Heart left ventricle (tissue), 16 donors: ENCODE measurements around the gene MUC16. TPM values are rescaled to one million over a fixed set of nuclear protein-coding genes. Genes with fewer than 3 reads are reported as not detected.
"Not testable (repeated sequence)": the region's sequence is repeated elsewhere in the genome, so short reads cannot be mapped to it uniquely, and the experiment has no call there.

Source experiments
- ATAC-seq, 4 donors: fragments of 200-7000 bp; cut with Tn5 transposase; one replicate each; pipeline ENCODE4 v1.9.1; 2020 to 2022; ENCODE audit warnings: moderate library complexity in 4 of 4, mild to moderate bottlenecking in 3 of 4, moderate number of reproducible peaks in 1 of 4
- DNase-seq, 5 donors: peaks; one replicate each; pipeline ENCODE4 v3.0.0-alpha.2; 2020
- H3K27ac ChIP-seq, 12 donors: fragments of 200-600 bp; sonication (generic) in 4 of 12; one replicate each; pipeline versions ENCODE4 v1.5.0 to v1.8.0; 2016 to 2022; ENCODE audit warnings: mild to moderate bottlenecking in 2 of 12
- H3K27me3 ChIP-seq, 9 donors: fragments of 200-600 bp; sonication (generic) in 2 of 9; one replicate each; pipeline versions ENCODE4 v1.5.1 to v1.8.0; 2016 to 2022; ENCODE audit warnings: mild to moderate bottlenecking in 3 of 9
- H3K36me3 ChIP-seq, 9 donors: fragments of 200-600 bp; sonication (generic) in 2 of 9; one replicate each; pipeline versions ENCODE4 v1.5.0 to v1.8.0; 2018 to 2022; ENCODE audit warnings: mild to moderate bottlenecking in 2 of 9
- H3K4me1 ChIP-seq, 12 donors: fragments of 200-600 bp; sonication (generic) in 4 of 12; one replicate each; pipeline versions ENCODE4 v1.5.0 to v1.8.0; 2016 to 2022; ENCODE audit warnings: mild to moderate bottlenecking in 3 of 12
- H3K4me3 ChIP-seq, 12 donors: fragments of 200-600 bp; sonication (generic) in 4 of 12; one replicate each; pipeline versions ENCODE4 v1.5.0 to v1.8.0; 2017 to 2022; ENCODE audit warnings: mild to moderate bottlenecking in 9 of 12, moderate library complexity in 4 of 12
- H3K9me3 ChIP-seq, 12 donors: fragments of 200-600 bp; sonication (generic) in 4 of 12; one replicate each; pipeline versions ENCODE4 v1.5.0 to v1.8.0; 2016 to 2022; ENCODE audit warnings: mild to moderate bottlenecking in 1 of 12
- POLR2A ChIP-seq, 2 donors: fragments of 450-650 bp; IDR thresholded peaks; one replicate each; pipeline ENCODE4 v1.6.1; 2017; ENCODE audit warnings: antibody characterized with exemption in 2 of 2, mild to moderate bottlenecking in 2 of 2, moderate library complexity in 2 of 2
- WGBS, 4 donors: extraction: QIAGEN DNeasy Blood & Tissue Kit in 2 of 4; methylation state at CpG; one replicate each; pipeline versions ENCODE4 v1.1.5 to v1.1.7; 2013 to 2018; 5-methylcytosine and 5-hydroxymethylcytosine counted together
- intact Hi-C, 10 donors: fragments of 100-400 bp; cut with DNase I; formaldehyde crosslinking; loops; one replicate each; pipeline versions ENCODE4 v1.11.1 to v1.14.2; 2022
- long read RNA-seq, 3 donors: library from polyadenylated mRNA; unstranded; transcript quantifications; one replicate each; pipeline ENCODE4 v2.0.0, GENCODE V29; 2020 to 2021
- polyA plus RNA-seq, 2 donors: library from polyadenylated mRNA; stranded (reverse); fragments of 200-250 nt; gene quantifications; one replicate each; pipeline ENCODE4 v1.2.3, GENCODE V29; 2013
- total RNA-seq, 9 donors: library from RNA; depleted of rRNA in 2 of 9; stranded (reverse); fragments of >200 nt in 2 of 9; fragmentation: NEBNext Ultra II Directional in 3 of 9; extraction: Animal tissue kit (Norgen Biotek cat#: 25700) in 3 of 9; gene quantifications; one replicate each; pipeline versions ENCODE4 v1.1.0 to v1.2.4, GENCODE V29; 2016 to 2023
- TF ChIP-seq, protein P1 (sequence below), 12 donors: fragments of 200-600 bp; sonication (generic) in 4 of 12; IDR thresholded peaks; one replicate each; pipeline versions ENCODE4 v1.5.0 to v1.8.0; 2018 to 2022; ENCODE audit warnings: antibody characterized with exemption in 12 of 12, mild to moderate bottlenecking in 5 of 12
- donor health status: ischemic (EF 13 %, LVEDD 7.1; RV severe dilation, severe dysfunction).
- donor health status: healthy with polysubstance abuse.
- donor health status: DM: no; HTN: yes; CAD: no.
- donor health status: DM: no; HTN: no; CAD: no.
- donor health status: ischemic (EF 25% LVEDD 6.9; RV normal size, moderate dysfunction).
- donor health status: ischemic (EF 25% LVEDD 5.7; RV mildly dilated, moderate dysfunction).
- donor health status: healthy.
- donor health status: DM: yes; HTN: yes; CAD: no.
- donor health status: ischemic (EF 35%, LVEDD 5.7; RV mildly dilated, moderate dysfunction).
- donor health status: nonischemic (EF 11% LVEDD 7.7; RV severe dilation, severe dysfunction).
- donor health status: DM: yes; HTN: yes; CAD: no.
- donor health status: PGD.
- donor health status: ischemic (EF 29% LVEDD 5.4; RV normal size, mild dysfunction).
- donor health status: nonischemic (EF 23%, LVEDD 6.1; RV moderate dilation, normal function).

MUC16 gene
- total RNA-seq (10 to 100 TPM in 1 of 9 donors, under 1 TPM in 3, not detected in 5; under 0.01 to 16.2 (median 0.05) TPM), polyA plus RNA-seq (not detected)
- long read RNA-seq, donor 1: 0 reads
- long read RNA-seq, donor 2: 0 reads
- long read RNA-seq, donor 3: 0 reads

DNA sequence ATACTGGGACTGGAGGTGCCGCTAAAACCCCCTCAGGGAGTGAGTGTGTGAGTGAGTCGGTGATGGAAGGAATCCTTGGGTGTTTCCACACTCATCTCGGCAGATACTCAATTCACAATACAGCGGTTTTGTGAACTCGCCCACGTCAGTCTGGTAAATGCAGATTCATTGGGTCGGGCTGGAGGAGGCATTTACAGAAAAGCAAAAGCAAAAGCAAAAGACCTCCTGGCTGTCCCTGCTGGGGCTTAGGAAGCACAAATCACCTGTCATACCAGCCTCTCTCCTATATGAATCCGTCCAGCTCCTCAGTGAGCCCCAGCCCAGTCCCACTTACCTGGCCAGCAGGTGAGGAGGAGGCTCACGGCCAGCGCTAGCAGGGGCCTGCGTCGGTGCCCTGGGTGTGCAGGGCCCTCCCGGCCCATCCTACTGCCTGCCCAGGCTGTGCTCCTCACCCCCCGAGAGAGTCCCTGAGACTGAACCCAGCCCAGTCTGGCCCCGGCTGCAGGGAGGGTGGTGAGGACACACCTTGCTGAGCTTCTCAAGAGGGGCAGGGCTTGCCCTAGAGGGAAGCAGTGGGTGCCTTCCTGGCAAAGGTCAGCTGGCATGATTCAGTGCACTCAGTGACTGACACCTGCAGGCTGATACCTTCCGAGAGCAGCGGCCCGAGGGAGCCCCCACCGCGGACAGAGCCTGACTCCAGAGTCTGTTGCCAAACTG, at the start of gene MUC16:
TSS of gene MUC16 (minus strand) at position 475 of the 717 bp plus-strand sequence.
- no peak for ATAC-seq
- 58 to 75% (median 71%) methylated on average over 10 to 20 of the region's 20 CpGs for WGBS, 4 donors
- intact Hi-C loops: no loop called here
- Histone ChIP-seq H3K4me3 (no peak within 1 kb of the TSS), H3K27me3 (peaks cover 0 to 26% (median 0%) of the 10 kb centered on the region in 9 donors), H3K4me1 (no peaks in the 10 kb centered on the region), H3K27ac (no peak within 1 kb of the TSS), H3K36me3 (no peaks in the 10 kb centered on the region), H3K9me3 (peaks cover 0 to 5% (median 0%) of the 10 kb centered on the region in 12 donors)
- no peak for DNase-seq
- TF ChIP-seq, protein P1, sequence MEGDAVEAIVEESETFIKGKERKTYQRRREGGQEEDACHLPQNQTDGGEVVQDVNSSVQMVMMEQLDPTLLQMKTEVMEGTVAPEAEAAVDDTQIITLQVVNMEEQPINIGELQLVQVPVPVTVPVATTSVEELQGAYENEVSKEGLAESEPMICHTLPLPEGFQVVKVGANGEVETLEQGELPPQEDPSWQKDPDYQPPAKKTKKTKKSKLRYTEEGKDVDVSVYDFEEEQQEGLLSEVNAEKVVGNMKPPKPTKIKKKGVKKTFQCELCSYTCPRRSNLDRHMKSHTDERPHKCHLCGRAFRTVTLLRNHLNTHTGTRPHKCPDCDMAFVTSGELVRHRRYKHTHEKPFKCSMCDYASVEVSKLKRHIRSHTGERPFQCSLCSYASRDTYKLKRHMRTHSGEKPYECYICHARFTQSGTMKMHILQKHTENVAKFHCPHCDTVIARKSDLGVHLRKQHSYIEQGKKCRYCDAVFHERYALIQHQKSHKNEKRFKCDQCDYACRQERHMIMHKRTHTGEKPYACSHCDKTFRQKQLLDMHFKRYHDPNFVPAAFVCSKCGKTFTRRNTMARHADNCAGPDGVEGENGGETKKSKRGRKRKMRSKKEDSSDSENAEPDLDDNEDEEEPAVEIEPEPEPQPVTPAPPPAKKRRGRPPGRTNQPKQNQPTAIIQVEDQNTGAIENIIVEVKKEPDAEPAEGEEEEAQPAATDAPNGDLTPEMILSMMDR (IDR thresholded peaks at IDR 0.05): no peak
- no peak for TF ChIP-seq POLR2A (IDR thresholded peaks at IDR 0.05)

DNA sequence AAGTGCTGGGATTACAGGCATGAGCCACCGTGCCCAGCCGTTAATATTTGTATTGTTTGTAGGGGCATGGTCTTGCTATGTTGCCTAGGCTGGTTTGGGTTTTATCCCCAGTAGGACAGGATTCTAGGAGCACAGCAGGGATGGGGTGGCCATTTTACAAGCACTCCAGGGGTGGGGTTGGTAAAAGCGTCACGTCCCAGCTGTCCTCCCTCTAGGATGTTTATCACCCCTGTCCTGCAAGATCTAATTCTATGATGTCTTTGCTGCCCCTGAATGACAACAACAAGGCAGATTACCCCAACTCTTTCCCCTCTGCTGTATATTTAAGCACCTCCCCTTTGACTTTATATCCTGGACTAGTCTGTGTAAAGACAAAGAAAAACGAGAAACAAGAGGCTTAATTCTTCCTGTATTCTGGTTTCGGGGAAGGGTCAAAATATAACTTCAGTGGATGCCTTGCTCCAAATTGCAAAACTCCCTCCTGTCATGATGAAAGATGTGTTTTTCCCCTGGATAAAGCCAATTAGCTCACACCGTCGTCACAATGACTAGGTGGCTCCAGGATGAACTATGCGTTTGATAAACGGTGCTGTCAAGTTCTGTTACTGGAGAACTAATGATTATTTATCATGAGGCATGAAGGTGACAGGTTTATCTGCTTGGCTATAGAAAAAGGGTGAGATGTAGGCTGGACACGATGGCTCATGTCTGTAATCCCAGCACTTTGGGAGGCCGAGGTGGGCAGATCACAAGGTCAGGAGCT, 48.9 kb upstream of the MUC16 start:
- no peak overlapping the region for H3K4me3 ChIP-seq
- TF ChIP-seq POLR2A (IDR thresholded peaks at IDR 0.05): no peak
- TF ChIP-seq, protein P1 (IDR thresholded peaks at IDR 0.05): no peak
- H3K27me3 ChIP-seq: peaks cover 0 to 7% (median 0%) of the 10 kb centered on the region in 9 donors
- intact Hi-C loops: no loop called here
- no peak overlapping the region for H3K27ac ChIP-seq
- no peaks in the 10 kb centered on the region for H3K36me3 ChIP-seq
- 42 to 50% (median 49%) methylated on average over 12 of the region's 12 CpGs for WGBS, 4 donors
- no peaks in the 10 kb centered on the region for H3K4me1 ChIP-seq
- no peaks in the 10 kb centered on the region for H3K9me3 ChIP-seq
- ATAC-seq (no peak), DNase-seq (no peak)

DNA sequence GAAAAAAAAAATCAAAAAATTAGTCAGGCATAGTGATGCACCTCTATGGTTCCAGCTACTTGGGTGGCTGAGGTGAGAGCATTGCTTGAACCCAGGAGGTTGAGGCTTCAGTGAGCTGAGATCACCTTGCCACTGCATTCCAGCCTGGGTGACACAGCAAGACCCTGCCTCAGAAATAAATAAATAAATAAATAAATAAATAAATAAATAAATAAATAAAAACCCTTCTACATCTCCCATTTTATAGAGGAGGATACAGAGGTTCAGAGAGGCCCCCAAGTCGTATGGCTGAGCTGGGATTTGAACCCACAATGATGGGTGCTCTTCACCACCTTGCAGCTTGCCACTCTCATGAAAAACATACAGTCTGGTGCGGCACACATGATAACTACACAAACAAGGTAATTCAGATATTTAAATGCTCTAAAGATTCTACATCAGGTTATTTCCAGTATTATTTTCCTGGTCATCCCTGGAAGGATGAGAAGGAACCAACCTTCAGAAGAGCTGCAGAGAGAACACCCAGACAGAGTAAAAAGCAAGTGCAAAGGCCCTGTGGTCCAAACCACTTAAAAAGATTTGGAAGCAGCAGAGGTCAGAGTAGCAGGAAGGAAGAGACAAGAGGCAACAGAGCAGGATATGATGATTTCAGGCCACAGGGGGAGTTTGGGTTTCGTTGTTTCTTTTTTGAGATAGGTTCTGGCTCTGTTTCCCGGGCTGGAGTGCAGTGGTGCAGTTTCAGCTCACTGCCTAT, 47.5 kb upstream of the MUC16 start:
- intact Hi-C loops: no loop called here
- H3K9me3 ChIP-seq: no peaks in the 10 kb centered on the region
- 64 to 72% (median 68%) methylated on average over 4 of the region's 4 CpGs for WGBS, 4 donors
- no peak for ATAC-seq
- DNase-seq: no peak
- no peak for TF ChIP-seq POLR2A (IDR thresholded peaks at IDR 0.05)
- TF ChIP-seq, protein P1 (IDR thresholded peaks at IDR 0.05): no peak
- H3K27ac ChIP-seq: no peak overlapping the region
- peaks cover 0 to 7% (median 0%) of the 10 kb centered on the region in 9 donors for H3K27me3 ChIP-seq
- H3K4me1 ChIP-seq: no peaks in the 10 kb centered on the region
- H3K36me3 ChIP-seq: no peaks in the 10 kb centered on the region
- H3K4me3 ChIP-seq: no peak overlapping the region

DNA sequence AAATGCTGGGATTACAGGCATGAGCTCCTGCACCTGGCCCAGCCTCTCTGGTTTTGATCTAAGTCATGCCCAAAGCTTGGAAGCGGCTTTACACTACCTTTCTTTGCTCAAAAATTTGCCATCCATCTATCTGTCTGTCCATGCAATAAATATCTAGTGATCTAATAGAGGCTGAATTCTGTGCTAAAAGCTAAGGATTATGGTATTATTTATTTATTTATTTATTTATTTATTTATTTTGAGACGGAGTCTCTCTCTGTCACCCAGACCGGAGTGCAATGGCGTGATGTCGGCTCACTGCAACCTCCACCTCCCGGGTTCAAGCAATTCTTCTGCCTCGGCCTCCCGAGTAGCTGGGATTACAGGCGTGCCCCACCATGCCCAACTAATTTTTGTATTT, 45.9 kb upstream of the MUC16 start:
- 90 to 94% (median 94%) methylated on average over 9 of the region's 9 CpGs for WGBS, 4 donors
- intact Hi-C loops, DNase-seq, ATAC-seq, H3K4me3 ChIP-seq, H3K4me1 ChIP-seq, H3K27ac ChIP-seq, H3K36me3 ChIP-seq, H3K9me3 ChIP-seq: not testable (repeated sequence)
- peaks cover 0 to 10% (median 2%) of the 10 kb centered on the region in 9 donors for H3K27me3 ChIP-seq
